ENCODE measurements around the gene DLGAP1.
"Not testable (repeated sequence)": the region's sequence is repeated elsewhere in the genome, so short reads cannot be mapped to it uniquely, and the experiment has no call there.

The DLGAP1 gene

GRCh38 chr18:4455113-4455811 is at the start of gene DLGAP1:
DLGAP1 (minus strand) TSS chr18:4455307.
- DNase-seq = peak; percentile 6

- DNase-seq = not testable (repeated sequence)
Observed at GRCh38 chr18:4494703-4495284, 39.7 kb upstream of the DLGAP1 start.

- no peak for DNase-seq
Observed at GRCh38 chr18:4468511-4468910, 13.4 kb upstream of the DLGAP1 start.

GRCh38 chr18:4454537-4455112 is 482 bp downstream of the DLGAP1 start:
- no peak for DNase-seq

GRCh38 chr18:4453874-4454536 is 1.1 kb downstream of the DLGAP1 start:
- no peak for DNase-seq

- no peak for DNase-seq
Observed at GRCh38 chr18:4453567-4453873, 1.6 kb downstream of the DLGAP1 start.

- no peak for DNase-seq
Observed at GRCh38 chr18:4450065-4450658, 4.9 kb downstream of the DLGAP1 start.

- DNase-seq = no peak
Observed at GRCh38 chr18:4445902-4446301, 9.2 kb downstream of the DLGAP1 start.

- no peak for DNase-seq
Observed at GRCh38 chr18:4444306-4444705, 10.8 kb downstream of the DLGAP1 start.

GRCh38 chr18:4441098-4441497 is 14.0 kb downstream of the DLGAP1 start:
- DNase-seq = no peak

GRCh38 chr18:4438938-4439337 is 16.2 kb downstream of the DLGAP1 start:
- DNase-seq = no peak

GRCh38 chr18:4433717-4434116 is 21.4 kb downstream of the DLGAP1 start:
- DNase-seq = no peak

GRCh38 chr18:4430836-4431235 is 24.3 kb downstream of the DLGAP1 start:
- no peak for DNase-seq

- no peak for DNase-seq
Observed at GRCh38 chr18:4417714-4418113, 37.4 kb downstream of the DLGAP1 start.

- DNase-seq = no peak
Observed at GRCh38 chr18:4416976-4417375, 38.1 kb downstream of the DLGAP1 start.

GRCh38 chr18:4412286-4412685 is 42.8 kb downstream of the DLGAP1 start:
- no peak for DNase-seq

GRCh38 chr18:4406856-4407255 is 48.3 kb downstream of the DLGAP1 start:
- no peak for DNase-seq

- no peak for DNase-seq
Observed at GRCh38 chr18:4405965-4406364, 49.1 kb downstream of the DLGAP1 start.

- DNase-seq = no peak
Observed at GRCh38 chr18:4403836-4404235, 51.3 kb downstream of the DLGAP1 start.

GRCh38 chr18:4400911-4401310 is 54.2 kb downstream of the DLGAP1 start:
- no peak for DNase-seq

- DNase-seq = no peak
Observed at GRCh38 chr18:4399929-4400328, 55.2 kb downstream of the DLGAP1 start.

- no peak for DNase-seq
Observed at GRCh38 chr18:4394700-4395099, 60.4 kb downstream of the DLGAP1 start.

- DNase-seq = no peak
Observed at GRCh38 chr18:4391859-4392258, 63.2 kb downstream of the DLGAP1 start.

- no peak for DNase-seq
Observed at GRCh38 chr18:4385876-4386275, 69.2 kb downstream of the DLGAP1 start.
